ENCODE results near the gene PIGBOS1. TPM values are rescaled to one million over a fixed set of nuclear protein-coding genes. Genes with fewer than 3 reads are reported as not detected.

PIGBOS1 gene
- total RNA-seq, 4 donors from 2014 or later, result 10.4 to 30.4 (median 12.0) TPM

- TF ChIP-seq CTCF (IDR thresholded peaks at IDR 0.05), result no peak
- no peak for TF ChIP-seq POLR2A (IDR thresholded peaks at IDR 0.05)
- WGBS, 2 donors, result 52 to 55% methylated on average over 2 of the region's 2 CpGs
- no peak overlapping the region for H3K4me3 ChIP-seq (ENCODE audit: low read depth, poor library complexity, severe bottlenecking)
- intact Hi-C loops (cut with DNase I; ENCODE audit: low total_unique reads), result no loop called here
- no peak for DNase-seq (ENCODE audit: low spot score in 2 of 2)
Measured at GRCh38 chr15:55344206-55344605, 25.3 kb upstream of the PIGBOS1 start.

GRCh38 chr15:55343168-55343567 is 24.2 kb upstream of the PIGBOS1 start:
- 24 to 26% methylated on average over 2 of the region's 2 CpGs for WGBS, 2 donors
- no peak for DNase-seq (ENCODE audit: low spot score in 2 of 2)
- H3K4me3 ChIP-seq (ENCODE audit: low read depth, poor library complexity, severe bottlenecking), result no peak overlapping the region
- intact Hi-C loops (cut with DNase I; ENCODE audit: low total_unique reads), result no loop called here
- TF ChIP-seq CTCF (IDR thresholded peaks at IDR 0.05), result no peak
- TF ChIP-seq POLR2A (IDR thresholded peaks at IDR 0.05), result no peak

GRCh38 chr15:55337160-55337559 is 18.2 kb upstream of the PIGBOS1 start:
- intact Hi-C loops (cut with DNase I; ENCODE audit: low total_unique reads), result no loop called here
- TF ChIP-seq POLR2A (IDR thresholded peaks at IDR 0.05) (no peak), CTCF (IDR thresholded peaks at IDR 0.05) (no peak)
- 93 to 100% methylated on average over 1 of the region's 1 CpG for WGBS, 2 donors
- DNase-seq (ENCODE audit: low spot score in 2 of 2), result no peak
- no peak overlapping the region for H3K4me3 ChIP-seq (ENCODE audit: low read depth, poor library complexity, severe bottlenecking)

GRCh38 chr15:55334997-55335396 is 16.1 kb upstream of the PIGBOS1 start:
- intact Hi-C loops (cut with DNase I; ENCODE audit: low total_unique reads), result no loop called here
- WGBS, 2 donors, result 94 to 100% methylated on average over 1 of the region's 1 CpG
- TF ChIP-seq POLR2A (IDR thresholded peaks at IDR 0.05), result no peak
- no peak for TF ChIP-seq CTCF (IDR thresholded peaks at IDR 0.05)

GRCh38 chr15:55334371-55334770 is 15.4 kb upstream of the PIGBOS1 start:
- no peak for DNase-seq (ENCODE audit: low spot score in 2 of 2)
- intact Hi-C loops (cut with DNase I; ENCODE audit: low total_unique reads), result no loop called here
- WGBS, 2 donors, result 97 to 99% methylated on average over 5 of the region's 5 CpGs
- H3K4me3 ChIP-seq (ENCODE audit: low read depth, poor library complexity, severe bottlenecking), result no peak overlapping the region
- TF ChIP-seq CTCF (IDR thresholded peaks at IDR 0.05) (no peak), POLR2A (IDR thresholded peaks at IDR 0.05) (no peak)

More at GRCh38 chr15:55334997-55335396, 16.1 kb upstream of the PIGBOS1 start:
- no peak overlapping the region for H3K4me3 ChIP-seq (ENCODE audit: low read depth, poor library complexity, severe bottlenecking)
- no peak for DNase-seq (ENCODE audit: low spot score in 2 of 2)

- no peak for DNase-seq (ENCODE audit: low spot score in 2 of 2)
- 78 to 81% methylated on average over 1 of the region's 1 CpG for WGBS, 2 donors
- no peak for TF ChIP-seq CTCF (IDR thresholded peaks at IDR 0.05)
- H3K4me3 ChIP-seq (ENCODE audit: low read depth, poor library complexity, severe bottlenecking), result no peak overlapping the region
- intact Hi-C loops (cut with DNase I; ENCODE audit: low total_unique reads), result no loop called here
Measured at GRCh38 chr15:55327387-55327786, 8.5 kb upstream of the PIGBOS1 start.

Measured in lower leg skin (tissue), 4 donors.